OCI-M1 (cell line): ENCODE data around the gene ADGRG6.

Experiments
- DNase-seq: peaks from one replicate; lab custom pipeline; 2025; lab: John Stamatoyannopoulos, UW

Gene ADGRG6

GRCh38 chr6:142291512-142291911, 10.3 kb upstream of the ADGRG6 start:
- no peak for DNase-seq

GRCh38 chr6:142292166-142292924, 9.5 kb upstream of the ADGRG6 start:
- DNase-seq: no peak

- DNase-seq: no peak
Measured at GRCh38 chr6:142293121-142293520, 8.7 kb upstream of the ADGRG6 start.

- peak; percentile 77 for DNase-seq
Measured at GRCh38 chr6:142294679-142295078, 7.1 kb upstream of the ADGRG6 start.

- DNase-seq: peak; percentile 21
Measured at GRCh38 chr6:142296975-142297604, 4.7 kb upstream of the ADGRG6 start.

GRCh38 chr6:142297605-142297995, 4.2 kb upstream of the ADGRG6 start:
- DNase-seq: no peak

GRCh38 chr6:142297996-142298753, 3.6 kb upstream of the ADGRG6 start:
- no peak for DNase-seq

GRCh38 chr6:142300302-142300701, 1.5 kb upstream of the ADGRG6 start:
- DNase-seq: no peak

- DNase-seq: no peak
Measured at GRCh38 chr6:142300758-142301650, 803 bp upstream of the ADGRG6 start.

GRCh38 chr6:142302421-142303175, 791 bp downstream of the ADGRG6 start:
- DNase-seq: no peak

GRCh38 chr6:142303176-142303533, 1.3 kb downstream of the ADGRG6 start:
- DNase-seq: no peak

GRCh38 chr6:142304241-142304640, 2.4 kb downstream of the ADGRG6 start:
- DNase-seq: no peak

GRCh38 chr6:142306736-142307135, 4.9 kb downstream of the ADGRG6 start:
- no peak for DNase-seq

- DNase-seq: no peak
Measured at GRCh38 chr6:142307963-142308748, 6.3 kb downstream of the ADGRG6 start.

- DNase-seq: no peak
Measured at GRCh38 chr6:142309426-142309825, 7.6 kb downstream of the ADGRG6 start.

GRCh38 chr6:142313284-142313683, 11.5 kb downstream of the ADGRG6 start:
- peak; percentile 28 for DNase-seq

- no peak for DNase-seq
Measured at GRCh38 chr6:142316791-142317368, 15.1 kb downstream of the ADGRG6 start.

- DNase-seq: no peak
Measured at GRCh38 chr6:142318714-142319113, 16.9 kb downstream of the ADGRG6 start.

GRCh38 chr6:142320366-142320765, 18.6 kb downstream of the ADGRG6 start:
- no peak for DNase-seq

GRCh38 chr6:142321451-142321850, 19.6 kb downstream of the ADGRG6 start:
- DNase-seq: no peak
